UCSD-AML1 (cell line): Measurements from ENCODE around the gene TMEM167B.
"Not testable (repeated sequence)": the region's sequence is repeated elsewhere in the genome, so short reads cannot be mapped to it uniquely, and the experiment has no call there.

Experiments
- DNase-seq: peaks from one replicate; lab custom pipeline; 2025; ENCODE audit not compliant: unreplicated experiment; lab: John Stamatoyannopoulos, UW

Gene TMEM167B

DNA sequence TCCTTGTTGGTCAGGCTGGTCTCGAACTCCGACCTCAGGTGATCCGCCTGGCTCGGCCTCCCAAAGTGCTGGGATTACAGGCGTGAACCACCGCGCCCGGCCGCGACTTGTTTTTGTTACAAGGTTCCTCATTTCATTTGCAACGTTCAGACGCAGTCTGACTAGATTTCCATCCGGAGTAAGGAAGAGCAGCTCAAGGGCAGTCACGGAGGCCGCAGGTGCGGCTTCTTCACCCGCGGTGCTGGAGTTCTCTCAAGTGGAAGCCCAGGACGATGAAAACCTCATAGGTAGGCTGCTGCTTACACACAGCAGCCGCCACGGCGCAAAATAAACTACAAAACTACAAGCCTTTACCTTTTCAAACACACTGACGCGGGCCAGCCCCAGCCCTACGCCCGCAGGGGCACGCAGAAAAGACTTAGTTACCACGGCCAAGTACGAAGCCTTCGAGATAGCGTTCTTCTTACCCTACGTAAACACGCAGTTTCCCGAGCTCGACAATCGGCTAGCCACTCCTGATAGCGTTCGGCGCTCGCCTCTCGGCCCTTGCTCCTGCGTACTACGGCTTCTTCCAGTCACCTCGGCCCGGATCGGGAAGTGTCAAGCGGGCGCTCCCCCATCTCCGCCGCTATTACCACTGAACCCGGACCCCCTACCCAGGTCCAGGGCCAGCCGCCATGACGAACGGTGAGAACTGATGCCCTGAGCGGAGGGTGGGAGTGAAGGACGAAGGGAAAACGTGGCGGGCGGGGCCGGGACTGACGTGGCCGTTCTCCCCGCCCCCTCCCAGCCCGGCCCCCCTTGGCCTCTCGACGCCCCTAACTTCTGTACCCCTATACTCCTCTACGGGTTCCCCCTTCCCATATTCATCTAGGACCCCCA lies at the start of gene TMEM167B:
TSS of gene TMEM167B (plus strand) at position 569 of the 882 bp plus-strand sequence. CDS start at position 678, 109 bp downstream.
- DNase-seq: peak; percentile 91

DNA sequence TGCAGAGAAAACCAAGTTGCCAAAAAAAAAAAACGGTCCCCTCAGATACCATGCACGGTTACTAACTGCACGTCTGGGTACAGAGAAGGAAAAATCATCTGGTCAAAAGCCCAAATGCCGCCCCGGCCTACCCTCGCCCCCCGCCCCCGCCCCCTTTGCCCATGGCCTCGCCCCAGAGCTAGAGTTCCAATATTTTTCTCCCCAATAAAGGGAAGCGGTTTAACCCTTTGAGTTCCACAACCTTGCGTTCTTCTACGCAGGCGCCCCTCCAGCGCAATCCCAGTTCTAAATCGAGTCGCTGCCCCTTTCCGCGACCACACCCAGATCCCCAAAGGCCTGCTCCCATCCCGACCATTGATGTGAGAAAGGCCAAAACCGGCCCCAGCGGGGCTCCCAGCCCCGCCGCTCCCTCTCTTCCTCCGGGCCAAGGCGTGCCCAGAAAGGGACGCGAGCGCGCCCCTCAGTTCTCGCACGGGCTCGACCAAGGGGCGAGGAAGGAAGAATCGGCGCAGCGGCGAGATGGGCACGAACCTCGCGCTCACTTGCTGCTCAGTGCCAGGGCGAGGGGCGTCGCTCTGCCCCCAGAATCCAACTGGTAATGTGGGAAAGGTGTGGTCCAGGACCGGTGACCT lies 49.5 kb upstream of the TMEM167B start:
- DNase-seq: peak; percentile 58

DNA sequence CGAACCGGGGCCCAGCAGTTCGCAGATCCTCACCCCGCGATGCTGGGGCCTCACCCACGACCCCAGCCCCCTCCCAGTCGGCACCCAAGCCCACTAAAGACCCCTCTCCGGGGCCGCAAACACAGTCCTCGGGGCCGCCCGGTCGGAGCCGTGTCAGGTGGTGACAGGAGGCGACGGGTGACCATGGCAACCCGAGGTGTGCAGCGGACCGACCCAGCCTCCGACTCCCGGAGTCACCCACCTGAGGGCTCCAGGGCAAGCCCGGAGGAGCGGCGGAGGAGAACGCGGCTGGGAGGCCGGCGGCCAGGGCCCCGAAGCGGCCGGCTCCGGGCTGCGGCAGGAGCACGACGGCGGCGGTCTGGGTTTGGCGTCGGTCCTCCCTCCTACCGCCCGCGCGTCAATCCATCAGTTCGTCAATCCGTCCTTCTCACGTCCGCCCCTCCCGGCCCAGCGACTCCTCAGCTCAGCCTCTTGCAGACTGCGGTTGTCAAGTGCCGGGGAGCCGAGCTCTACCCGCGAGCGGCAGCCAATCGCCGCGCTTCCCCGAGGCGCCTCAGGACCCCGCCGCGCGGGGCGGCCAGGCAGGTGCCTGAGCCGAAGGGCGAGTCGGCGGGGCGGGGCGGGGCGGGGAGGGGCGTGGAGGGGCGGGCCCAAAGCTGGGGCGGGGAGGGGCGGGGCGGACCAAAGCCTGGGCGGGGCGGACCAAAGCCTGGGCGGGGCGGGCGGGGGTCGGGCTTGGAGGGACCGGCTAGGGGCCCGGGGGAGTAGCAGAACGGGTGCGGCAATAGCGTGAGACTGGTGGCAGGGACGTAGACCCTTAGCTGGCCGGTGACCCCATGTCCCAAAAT lies 48.7 kb upstream of the TMEM167B start, which contains the start of gene WDR47:
TSS of gene WDR47 (minus strand) at position 482 of the 848 bp plus-strand sequence. CDS start 18,590 bp downstream, outside the sequence.
- DNase-seq: peak; percentile 96

DNA sequence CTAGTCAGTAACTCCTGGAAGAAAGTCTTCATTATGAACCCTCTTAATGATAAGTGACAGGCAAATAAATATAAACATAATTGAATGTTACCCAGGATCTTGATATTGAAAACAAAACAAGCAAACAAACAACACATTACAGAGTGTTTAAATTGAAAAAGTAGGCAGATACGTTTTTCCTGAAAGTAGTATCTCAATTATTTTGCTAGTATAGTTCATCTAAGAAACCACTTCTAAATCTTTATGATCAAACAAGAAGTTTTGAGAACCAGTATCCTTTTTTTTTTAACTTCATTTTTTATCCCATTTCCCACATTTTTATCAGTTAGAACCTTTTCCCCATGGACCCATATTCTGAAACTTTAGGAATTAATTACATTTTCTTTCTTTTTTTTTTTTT lies 45.0 kb upstream of the TMEM167B start:
- DNase-seq: no peak

DNA sequence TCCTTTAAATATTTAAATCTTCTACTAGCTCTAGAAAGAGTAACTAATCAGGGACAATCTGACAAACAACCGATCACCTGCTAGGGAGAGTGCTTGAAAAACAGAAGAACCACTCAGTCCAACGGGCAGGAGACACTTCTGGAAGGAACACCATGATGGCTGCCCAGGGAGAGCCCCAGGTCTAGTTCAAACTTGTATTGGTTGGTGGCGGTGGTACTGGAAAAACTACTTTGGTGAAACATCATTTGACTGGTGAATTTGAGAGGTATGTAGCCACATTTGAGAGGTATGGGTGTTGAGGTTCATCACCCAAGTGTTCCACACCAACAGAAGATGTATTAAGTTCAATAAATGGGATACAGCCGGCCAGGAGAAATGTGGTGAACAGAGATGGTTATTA lies 43.9 kb upstream of the TMEM167B start:
- DNase-seq: no peak

DNA sequence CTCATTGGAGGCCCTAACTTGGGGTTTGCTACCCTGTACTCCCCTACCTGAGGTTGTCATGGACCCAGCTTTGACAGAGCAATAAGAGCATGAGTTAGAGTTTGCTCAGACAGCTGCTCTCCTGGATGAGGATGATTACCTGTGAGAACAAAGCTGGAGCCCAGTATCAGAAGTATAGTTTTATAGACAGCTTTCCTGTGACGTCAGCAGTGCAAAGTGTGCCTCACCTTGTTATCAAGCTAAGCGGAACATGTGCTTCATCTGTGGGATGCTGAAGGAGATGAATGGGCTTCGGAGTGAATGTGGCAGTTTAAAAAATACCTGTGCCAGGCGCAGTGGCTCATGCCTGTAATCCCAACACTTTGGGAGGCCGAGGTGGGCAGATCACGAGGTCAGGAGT lies 43.2 kb upstream of the TMEM167B start:
- no peak for DNase-seq

DNA sequence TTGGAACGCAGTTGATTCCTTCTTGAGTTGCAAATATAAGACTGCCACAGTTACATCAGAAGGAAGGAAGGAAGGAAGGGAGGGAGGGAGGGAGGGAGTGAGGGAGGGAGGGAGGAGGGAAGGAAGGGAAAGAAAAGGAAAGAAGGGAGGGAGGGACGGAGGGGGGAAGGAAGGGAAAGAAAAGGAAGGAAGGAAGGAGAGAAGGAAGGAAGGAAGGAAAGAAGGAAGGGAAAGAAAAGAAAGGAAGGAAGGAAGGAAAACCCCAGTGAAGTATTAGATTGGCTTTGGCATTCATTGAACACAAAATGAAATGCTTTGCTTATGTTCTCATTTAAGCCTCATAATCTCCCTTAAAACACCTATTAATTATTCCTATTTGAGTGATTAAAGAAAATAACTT lies 42.2 kb upstream of the TMEM167B start:
- no peak for DNase-seq

DNA sequence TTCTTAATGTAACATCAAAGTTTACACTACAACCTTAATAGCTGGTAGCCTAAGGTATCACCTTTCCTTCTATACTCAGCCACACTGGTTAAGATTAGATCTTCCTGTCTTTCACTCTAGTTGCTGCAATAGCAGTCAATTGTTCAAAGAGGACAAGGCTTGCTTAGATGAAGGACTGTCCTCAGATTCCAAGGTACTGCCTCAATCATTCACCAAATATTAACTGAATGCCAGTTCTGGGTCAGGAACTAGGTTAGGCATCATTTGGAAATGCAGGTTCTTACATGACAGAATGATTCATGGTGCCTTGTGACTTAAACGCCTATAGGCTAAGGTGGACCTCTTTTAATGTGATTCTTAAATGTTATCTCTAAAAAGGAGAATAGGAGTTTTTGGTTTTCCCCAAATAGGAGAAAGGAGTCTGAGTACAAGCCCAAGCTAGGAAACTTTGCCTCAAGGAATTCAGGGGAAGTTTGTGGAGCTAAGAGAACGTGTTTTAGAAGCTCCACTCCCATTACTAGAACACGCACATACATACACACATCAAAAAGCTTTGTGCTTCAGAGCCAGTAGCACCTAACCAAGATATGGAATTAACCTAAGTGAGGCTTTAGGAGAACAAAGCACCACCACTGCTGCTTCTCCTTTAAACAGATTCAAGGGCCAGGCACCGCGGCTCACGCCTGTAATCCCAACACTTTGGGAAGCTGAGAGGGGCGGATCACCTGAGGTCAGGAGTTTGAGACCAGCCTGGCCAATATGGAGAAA lies 40.2 kb upstream of the TMEM167B start:
- DNase-seq: no peak

DNA sequence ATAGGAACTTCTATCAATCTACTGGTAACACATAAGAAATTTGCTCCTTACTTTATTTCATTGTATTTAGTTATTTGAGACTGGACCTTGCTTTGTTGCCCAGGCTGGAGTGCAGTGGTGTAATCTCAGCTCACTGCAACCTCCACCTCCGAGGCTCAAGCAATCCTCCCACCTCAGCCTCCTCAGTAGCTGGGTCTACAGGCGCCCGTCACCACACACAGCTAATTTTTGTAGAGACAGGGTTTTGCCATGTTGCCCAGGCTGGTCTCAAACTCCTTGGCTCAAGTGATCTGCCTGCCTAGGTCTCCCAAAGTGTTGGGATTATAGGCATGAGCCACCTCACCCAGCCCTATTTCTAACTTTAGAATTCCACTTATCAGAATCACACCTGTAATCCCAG lies 38.4 kb upstream of the TMEM167B start:
- DNase-seq: not testable (repeated sequence)

DNA sequence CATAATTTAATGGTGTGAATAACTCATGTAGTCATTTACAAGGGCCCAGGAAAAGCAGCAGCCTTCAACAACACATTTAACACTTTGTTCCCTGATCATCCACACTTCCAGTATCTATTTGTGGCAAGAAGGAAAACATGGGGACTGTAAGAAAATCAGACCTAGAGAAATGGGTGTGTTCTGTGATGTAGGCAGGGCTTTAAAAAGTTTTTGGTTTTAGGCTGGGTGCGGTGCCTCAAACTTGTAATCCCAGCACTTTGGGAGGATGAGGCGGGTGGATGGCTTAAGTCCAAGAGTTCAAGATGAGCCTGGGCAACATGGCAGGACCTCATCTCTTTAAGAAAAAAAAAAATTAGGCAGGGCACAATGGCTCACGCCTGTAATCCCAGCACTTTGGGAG lies 34.5 kb upstream of the TMEM167B start:
- DNase-seq: no peak

DNA sequence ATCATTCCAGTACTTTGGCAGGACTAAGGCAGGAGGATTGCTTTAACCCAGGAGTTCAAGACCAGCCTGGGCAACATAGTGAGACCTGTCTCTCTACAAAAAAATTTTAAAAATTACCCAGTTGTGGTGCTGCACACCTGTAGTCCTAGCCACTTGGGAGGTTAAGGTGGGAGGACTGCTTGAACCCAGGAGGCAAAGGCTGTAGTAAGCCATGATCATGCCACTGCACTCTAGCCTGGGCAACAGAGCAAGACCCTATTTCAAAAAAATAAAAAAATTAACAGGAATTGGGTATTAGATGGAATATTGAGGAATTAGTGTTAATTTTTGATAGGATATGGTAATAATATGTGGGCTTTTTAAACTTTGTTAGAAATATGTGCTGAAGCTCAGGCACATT lies 31.5 kb upstream of the TMEM167B start:
- DNase-seq: no peak

DNA sequence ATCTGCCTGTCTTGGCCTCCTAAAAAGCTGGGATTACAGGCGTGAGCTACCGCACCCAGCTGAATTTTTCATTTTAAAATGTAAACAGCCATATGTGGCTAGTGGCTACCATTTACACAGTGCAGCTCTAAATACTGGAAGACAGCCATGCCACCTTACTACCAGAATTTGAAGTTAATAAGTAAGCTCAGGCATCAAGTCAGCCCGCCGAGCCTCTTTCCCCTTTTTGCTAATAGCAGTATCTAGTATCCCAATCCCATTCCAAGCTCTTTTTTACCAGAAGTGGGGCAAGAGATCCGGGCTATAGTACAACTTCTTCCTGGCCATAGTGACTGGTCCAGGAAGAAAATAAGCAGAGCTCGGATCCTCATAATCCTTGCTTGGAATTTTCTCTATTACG lies 29.9 kb upstream of the TMEM167B start:
- DNase-seq: no peak

DNA sequence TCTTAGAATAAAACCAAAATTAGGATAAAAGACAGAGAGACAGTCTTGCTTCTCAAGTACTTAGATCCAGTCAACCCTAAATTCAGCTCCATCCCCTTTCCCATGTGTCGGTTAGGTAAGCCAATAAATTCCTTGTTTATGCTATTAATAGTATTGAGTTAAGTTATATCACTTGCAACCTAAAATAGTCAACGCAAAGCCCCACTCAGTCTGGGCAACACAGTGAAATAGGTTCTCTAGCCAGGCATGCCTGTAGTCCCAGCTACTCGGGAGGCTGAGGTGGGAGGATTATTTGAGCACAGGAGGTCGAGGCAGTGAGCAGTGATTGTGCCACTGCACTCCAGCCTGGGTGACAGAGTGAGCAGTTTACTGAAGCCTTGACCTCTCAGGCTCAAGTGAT lies 29.4 kb upstream of the TMEM167B start:
- DNase-seq: no peak

DNA sequence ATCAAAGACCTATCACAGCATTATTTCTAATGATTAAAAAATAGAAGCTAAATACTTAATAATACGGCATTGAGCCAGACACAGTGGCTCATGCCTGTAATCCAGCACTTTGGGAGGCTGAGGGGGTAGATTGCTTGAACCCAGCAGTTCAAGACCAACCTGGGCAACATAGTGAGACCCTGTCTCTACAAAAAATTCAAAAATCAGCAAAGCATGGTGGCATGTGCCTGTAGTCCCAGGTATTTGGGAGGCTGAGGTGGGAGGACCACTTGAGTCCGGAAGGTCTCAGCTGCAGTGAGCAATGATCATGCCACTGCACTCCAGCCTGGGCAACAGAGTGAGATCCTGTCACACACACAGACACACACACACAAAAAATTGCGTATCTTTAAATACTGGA lies 25.4 kb upstream of the TMEM167B start:
- no peak for DNase-seq

DNA sequence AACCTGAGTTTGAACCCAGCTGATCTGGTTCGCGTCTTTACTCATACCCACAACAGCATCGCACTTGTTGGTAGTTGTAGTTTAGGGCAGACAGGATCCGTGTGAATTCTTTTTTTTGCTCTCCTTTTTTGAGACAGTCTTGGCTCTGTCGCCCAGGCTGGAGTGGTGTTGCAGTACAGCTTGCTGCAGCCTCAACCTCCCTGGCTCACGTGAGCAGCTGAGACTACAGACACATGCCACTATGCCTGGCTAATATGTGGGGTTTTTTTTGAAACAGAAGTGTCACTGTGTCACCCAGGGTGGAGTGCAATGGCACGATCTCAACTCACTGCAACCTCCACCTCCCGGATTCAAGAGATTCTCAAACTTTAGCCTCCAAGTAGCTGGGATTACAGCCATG lies 22.7 kb upstream of the TMEM167B start:
- DNase-seq: no peak

DNA sequence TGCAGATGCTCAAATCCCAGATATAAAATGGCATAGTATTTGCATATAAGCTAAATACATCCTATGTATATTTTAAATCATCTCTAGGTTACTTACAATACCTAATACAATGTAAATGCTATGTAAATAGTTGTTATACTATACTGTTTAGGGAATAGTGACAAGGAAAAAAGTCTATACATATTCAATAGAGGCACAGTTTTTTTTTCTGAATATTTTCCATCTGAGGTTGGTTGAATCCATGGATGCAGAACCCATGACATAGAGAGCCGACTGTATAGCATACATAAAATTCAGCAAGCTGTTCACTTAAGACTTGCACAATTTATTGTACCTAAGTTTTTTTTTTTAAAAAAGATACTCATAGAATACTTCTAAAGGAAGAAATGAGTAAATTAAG lies 21.3 kb upstream of the TMEM167B start:
- DNase-seq: no peak

DNA sequence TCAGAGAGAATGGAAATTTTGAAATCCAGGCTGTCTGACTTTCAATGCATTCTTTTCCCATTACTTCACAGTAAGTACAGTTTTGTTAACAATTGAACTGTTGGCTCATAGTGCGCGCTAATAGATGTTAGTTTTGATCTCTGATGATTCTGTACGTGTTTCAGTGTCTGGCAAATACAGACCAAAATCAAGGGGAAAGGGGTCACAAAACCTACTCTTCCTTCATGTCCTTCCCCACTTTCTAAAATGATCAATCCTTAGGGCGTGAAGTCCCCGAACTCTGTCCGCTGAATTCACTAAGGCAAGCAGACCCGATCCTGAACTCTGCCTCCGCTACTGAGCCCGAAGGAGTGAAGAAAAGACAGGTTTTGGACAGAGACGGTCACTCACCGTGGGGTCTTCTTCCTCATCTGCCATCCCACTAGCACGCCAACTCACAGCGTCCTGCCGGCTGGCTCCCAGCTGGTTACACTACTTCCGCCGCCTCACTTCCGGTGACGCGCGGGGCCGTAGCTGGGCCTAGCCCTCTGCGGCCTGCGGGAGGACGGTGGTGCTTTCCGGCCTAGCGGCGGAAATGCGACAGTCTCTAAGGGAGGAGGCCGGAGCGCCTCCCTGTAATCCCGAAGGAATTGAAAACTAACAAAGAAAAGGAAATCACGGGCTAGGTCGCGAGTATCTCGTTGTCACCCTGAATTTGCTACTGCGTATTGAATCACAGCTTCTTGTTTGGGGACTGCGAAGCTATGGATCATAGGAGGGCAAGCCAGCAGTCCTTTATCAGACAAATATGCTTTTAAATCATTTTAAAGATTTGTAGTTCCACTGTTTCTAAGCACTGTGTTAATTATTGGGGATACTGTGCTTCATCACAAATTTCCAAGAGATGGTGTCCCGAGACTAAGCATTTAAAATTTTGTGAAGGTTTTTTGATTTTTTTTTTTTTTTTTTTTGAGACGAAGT lies 14.8 kb upstream of the TMEM167B start, which contains the start of gene TAF13:
TSS of gene TAF13 (minus strand) at position 473 of the 960 bp plus-strand sequence. CDS start at position 417, 56 bp downstream.
- DNase-seq: peak; percentile 94

DNA sequence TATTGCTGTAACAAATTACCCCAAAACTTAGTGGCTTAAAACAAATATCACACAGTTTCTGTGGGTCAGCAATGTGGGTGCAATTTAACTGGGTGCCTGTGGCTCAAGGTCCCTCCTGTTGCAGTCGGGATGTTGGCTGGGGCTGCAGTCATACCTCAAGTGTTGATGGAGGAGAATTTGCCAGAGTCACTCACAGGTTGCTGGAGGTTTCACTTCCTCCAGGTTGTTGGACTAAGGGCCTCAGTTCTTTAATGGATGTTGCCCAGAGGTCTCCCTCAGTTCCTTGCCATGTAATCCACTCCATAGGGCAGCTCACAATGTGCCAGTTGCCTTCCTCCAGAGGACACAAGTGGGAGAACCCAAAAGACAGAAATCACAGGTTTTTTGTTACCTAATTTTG lies 12.2 kb upstream of the TMEM167B start:
- no peak for DNase-seq

DNA sequence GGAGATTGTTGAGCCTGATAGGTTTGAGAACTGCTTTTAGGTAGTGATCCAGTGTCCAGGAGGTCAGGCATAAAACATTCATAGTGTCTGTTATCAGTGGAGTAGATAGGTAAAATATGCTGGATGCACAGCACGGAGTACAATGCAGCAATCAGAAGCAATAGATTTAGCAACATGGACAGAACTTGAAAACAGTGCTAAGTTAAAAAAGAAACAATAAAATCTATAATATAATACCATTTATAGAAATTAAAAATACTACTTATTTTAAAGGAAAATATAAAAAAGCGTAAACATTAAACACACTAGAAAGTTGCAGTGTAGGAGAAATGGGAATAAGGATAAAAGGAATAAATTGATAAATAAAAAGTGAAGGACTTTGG lies 11.3 kb upstream of the TMEM167B start:
- no peak for DNase-seq
